Mucosa of stomach (tissue), 1 donor: ENCODE measurements around the gene BAZ1B.
"Not testable (repeated sequence)": the region's sequence is repeated elsewhere in the genome, so short reads cannot be mapped to it uniquely, and the experiment has no call there.

Source experiments
- H3K27me3 ChIP-seq: one replicate; pipeline ENCODE4 v1.7.0; 2013; ENCODE audit warnings: mild to moderate bottlenecking, low read length; ENCODE audit not compliant: control insufficient read depth, insufficient read depth
- H3K36me3 ChIP-seq: one replicate; pipeline ENCODE4 v1.7.0; 2013; ENCODE audit warnings: low read length; ENCODE audit not compliant: control insufficient read depth, insufficient read depth
- H3K4me1 ChIP-seq: one replicate; pipeline ENCODE4 v1.7.0; 2013; ENCODE audit warnings: mild to moderate bottlenecking, low read length; ENCODE audit not compliant: control insufficient read depth, insufficient read depth
- H3K4me3 ChIP-seq: one replicate; pipeline ENCODE4 v1.7.0; 2013; ENCODE audit warnings: low read length
- H3K9ac ChIP-seq: one replicate; pipeline ENCODE4 v1.7.0; 2013; ENCODE audit warnings: mild to moderate bottlenecking, low read length, moderate library complexity
- H3K9me3 ChIP-seq: one replicate; pipeline ENCODE4 v1.7.0; 2013; ENCODE audit warnings: mild to moderate bottlenecking, low read length, moderate library complexity; ENCODE audit not compliant: control insufficient read depth
- donor health status: Pancreatic carcinoma.

Gene BAZ1B

DNA sequence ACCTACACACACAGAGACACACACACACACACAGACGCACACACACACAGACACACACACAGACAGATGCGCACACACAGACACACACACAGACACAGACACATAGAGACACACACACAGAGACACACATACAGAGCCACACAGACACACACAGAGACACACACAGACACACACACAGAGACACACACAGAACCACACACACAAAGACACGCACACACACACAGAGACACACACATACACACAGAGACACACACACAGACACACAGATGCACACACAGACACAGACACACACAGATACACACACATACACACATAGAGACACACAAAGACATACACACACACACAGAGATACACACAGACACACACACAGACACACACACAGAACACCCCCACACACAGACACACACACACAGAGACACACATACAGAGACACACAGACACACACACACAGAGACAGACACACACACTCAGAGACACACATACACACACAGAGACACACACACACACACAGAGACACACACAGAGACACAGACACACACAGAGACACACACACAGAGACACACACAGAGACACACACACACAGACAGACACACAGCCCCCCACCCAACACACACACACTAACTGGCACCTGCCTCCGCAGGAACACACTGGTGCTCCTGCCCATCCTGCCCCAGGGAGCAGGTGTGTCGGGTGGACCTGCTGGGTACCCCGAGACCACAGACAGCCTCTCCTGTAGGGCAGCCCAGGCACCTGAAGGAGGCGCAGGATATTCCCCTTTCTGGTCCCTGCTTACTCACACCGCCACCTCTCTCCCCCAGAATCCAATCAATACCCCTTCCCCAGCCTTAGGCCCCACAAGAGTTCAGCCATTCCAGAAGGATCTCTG is 93.9 kb downstream of the BAZ1B start:
- Histone ChIP-seq H3K9ac (no peak overlapping the region), H3K4me3 (no peak overlapping the region), H3K27me3 (peaks cover 23% of the 10 kb centered on the region), H3K36me3 (no peaks in the 10 kb centered on the region), H3K4me1 (no peaks in the 10 kb centered on the region), H3K9me3 (no peaks in the 10 kb centered on the region)

DNA sequence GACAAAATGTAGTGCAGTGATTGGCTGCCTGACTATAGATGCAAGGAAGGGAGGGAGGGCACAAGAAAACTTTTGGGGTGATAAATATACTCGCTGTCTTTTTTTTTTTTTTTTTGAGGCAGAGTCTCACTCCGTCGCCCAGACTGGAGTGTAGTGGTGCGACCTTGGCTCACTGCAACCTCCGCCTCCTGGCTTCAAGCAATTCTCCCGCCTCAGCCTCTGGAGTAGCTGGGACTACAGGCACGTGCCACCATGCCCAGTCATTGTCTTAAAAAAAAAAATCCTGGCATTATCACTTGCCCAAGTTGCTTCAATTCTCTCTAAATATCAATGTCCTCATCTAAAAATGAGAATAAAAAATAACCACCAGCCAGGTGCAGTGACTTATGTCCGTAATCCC is 96.1 kb downstream of the BAZ1B start:
- no peak overlapping the region for H3K4me3 ChIP-seq
- no peaks in the 10 kb centered on the region for H3K4me1 ChIP-seq
- no peaks in the 10 kb centered on the region for H3K36me3 ChIP-seq
- no peaks in the 10 kb centered on the region for H3K9me3 ChIP-seq
- H3K9ac ChIP-seq: no peak overlapping the region
- H3K27me3 ChIP-seq: peaks cover 19% of the 10 kb centered on the region

DNA sequence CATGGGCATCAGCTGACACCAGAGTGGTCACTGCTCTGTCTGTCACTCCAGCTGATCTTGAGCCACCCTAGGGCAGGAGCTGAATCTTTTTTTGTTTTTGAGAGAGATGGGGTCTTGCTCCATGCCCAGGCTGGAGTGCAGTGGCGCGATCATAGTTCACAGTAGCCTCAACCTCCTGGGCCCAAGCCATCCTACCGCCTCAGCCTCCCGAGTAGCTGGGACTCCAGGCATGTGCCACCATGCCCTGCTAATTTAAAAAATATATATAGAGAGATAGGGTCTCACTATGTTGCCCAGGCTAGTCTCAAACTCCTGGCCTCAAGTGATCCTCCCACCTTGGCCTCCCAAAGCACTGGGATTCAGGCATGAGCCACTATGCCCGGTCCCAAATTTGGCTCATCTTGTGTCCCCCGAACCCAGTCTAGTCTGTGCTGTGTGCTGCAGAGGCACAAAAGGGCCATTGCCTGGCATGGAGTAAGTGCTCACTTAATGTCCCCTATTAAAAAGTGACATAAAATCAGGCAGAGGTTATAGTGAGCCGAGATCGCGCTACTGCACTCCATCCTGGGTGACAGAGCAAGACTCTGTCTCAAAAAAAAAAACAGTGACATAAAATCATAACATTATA is 96.6 kb downstream of the BAZ1B start:
- H3K9ac ChIP-seq: no peak overlapping the region
- no peaks in the 10 kb centered on the region for H3K4me1 ChIP-seq
- H3K4me3 ChIP-seq: no peak overlapping the region
- H3K27me3 ChIP-seq: peaks cover 19% of the 10 kb centered on the region
- H3K9me3 ChIP-seq: no peaks in the 10 kb centered on the region
- H3K36me3 ChIP-seq: no peaks in the 10 kb centered on the region

GRCh38 chr7:73424489-73424885 is 97.6 kb downstream of the BAZ1B start:
- H3K4me1 ChIP-seq: no peaks in the 10 kb centered on the region
- H3K27me3 ChIP-seq: peaks cover 19% of the 10 kb centered on the region
- H3K36me3 ChIP-seq: no peaks in the 10 kb centered on the region
- H3K9me3 ChIP-seq: no peaks in the 10 kb centered on the region
- H3K9ac ChIP-seq: no peak overlapping the region
- no peak overlapping the region for H3K4me3 ChIP-seq

DNA sequence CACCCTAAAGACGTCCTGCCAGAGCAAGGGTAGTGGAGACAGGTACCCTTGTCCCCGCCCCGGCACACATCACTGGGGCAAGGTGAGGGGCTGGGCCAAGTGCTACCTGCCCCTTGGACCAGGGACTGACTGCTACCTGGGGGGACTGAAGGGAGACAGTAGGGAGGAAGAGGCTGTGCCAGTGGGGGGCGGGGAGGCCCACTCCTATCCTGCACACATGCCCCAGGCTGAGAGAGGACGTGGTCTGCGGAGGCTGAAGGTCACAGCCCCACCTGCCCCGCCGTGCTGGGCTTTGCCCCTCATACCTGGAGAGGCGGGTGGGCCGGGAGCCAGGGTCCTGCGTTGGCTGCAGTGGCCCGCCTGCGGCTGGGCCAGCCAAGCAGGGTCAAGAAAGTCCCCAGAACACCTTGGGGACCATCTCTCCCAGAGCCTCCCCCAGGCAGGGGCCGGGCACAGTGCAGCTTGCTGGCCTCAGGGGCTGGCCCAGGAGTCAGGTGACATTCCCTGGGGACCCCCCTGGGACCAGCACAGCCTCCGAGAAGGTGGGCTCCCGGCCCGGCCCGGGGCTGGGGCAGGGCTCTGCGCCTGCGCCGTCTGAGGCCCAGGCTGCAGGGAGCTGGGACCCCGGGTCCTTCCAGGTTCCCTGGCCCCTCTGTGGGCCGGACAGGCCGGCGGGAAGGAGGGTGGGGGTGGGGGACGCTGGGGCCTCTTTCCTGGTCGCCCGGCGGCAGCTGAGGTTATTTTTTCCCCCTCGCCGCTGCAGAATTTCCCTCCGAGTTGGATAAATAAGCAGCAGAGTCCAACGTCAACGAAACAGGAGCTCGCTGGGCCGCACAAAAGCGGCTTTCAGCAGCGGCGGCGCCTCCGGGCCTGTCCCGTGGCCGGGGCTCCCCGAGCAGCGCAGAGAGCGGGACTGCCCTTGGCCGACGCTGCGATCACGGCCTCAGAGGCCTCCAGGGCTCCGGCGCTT is 98.3 kb downstream of the BAZ1B start:
- Histone ChIP-seq H3K4me1 (no peaks in the 10 kb centered on the region), H3K4me3 (no peak overlapping the region), H3K9me3 (no peaks in the 10 kb centered on the region), H3K27me3 (peaks cover 19% of the 10 kb centered on the region), H3K36me3 (no peaks in the 10 kb centered on the region), H3K9ac (no peak overlapping the region)

DNA sequence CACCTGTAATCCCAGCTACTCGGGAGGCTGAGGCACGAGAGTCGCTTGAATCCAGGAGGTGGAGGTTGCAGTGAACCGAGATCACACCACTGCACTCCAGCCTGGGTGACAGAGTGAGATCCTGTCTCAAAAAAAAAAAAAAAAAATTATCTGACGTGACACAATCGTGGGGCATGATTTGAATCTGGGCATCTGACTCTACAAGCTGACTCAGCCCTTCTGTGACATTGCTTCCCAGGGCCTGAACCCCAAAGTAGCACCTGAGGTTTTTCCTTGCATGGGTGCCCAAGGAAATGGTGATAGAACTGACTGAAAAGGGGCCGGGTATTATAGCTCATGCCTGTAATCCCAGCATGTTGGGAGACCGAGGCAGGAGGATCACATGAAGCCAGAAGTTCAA is 101.5 kb downstream of the BAZ1B start:
- H3K4me3 ChIP-seq, H3K4me1 ChIP-seq, H3K9me3 ChIP-seq, H3K36me3 ChIP-seq, H3K9ac ChIP-seq: not testable (repeated sequence)
- peaks cover 13% of the 10 kb centered on the region for H3K27me3 ChIP-seq

- not testable (repeated sequence) for H3K4me1 ChIP-seq, H3K36me3 ChIP-seq, H3K27me3 ChIP-seq, H3K9ac ChIP-seq, H3K4me3 ChIP-seq, H3K9me3 ChIP-seq
Observed at GRCh38 chr7:73420016-73420415, 102.1 kb downstream of the BAZ1B start.

DNA sequence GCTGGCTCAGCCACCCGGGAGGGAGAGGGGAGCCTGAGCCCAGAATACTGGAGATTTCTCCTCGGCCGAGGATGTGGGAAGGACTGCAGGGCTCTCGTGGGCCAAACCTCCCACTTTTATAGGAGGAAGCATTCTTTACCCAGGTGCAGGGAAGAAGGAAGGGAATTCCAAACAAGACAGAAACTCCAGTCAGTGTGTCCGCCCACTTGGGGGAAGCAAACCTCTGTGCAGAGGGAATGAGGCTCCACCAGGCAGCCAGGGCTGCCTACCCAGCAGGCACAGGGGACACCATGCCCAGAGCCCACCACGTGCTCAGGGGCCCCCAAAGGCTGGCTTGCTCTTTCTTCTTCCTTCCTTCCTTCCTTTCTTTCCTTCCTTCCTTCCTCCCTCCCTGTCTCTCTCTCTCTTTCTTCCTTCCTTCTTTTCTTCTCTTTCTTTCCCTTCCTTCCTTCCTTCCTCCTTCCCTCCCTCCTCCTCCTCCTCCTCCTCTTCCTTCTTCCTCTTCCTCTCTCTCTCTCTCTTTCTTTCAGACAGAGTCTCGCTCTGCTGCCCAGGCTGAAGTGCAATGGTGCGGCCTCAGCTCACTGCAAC is 103.9 kb downstream of the BAZ1B start:
- no peak overlapping the region for H3K4me3 ChIP-seq

DNA sequence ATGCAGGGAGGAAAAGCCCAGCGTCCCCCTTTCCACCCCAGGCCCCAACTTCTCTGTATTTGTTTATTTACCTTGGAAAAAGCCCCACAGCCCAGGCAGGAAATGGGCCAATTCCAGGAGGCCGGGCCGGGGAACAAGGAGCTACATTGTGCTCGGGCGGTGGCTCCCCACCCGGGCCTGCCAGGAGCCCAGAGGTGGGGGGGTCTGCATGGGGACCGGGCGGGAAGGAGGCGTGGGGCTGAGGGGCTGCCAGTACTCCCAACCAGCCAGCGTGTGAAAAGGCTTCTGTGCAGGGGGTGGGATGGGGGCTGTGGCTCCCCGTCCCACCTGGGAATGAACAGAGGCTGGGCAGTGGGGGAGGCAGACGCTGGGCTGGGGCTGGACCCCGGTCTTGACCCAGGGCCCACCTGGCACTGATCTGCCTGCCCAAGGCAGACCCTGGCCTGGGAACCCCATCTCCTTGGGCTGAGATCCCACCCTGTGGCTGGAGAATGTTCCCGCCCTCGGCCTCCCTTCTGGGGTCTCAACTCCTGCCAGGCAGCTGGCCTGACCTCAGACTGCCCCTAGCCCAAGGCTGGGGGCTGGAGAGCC is 111.5 kb downstream of the BAZ1B start:
- not testable (repeated sequence) for H3K36me3 ChIP-seq, H3K4me3 ChIP-seq, H3K27me3 ChIP-seq, H3K9ac ChIP-seq, H3K9me3 ChIP-seq, H3K4me1 ChIP-seq

More for the DNA sequence above, 103.9 kb downstream of the BAZ1B start:
- no peaks in the 10 kb centered on the region for H3K9me3 ChIP-seq
- H3K27me3 ChIP-seq: peaks cover under 1% of the 10 kb centered on the region
- H3K36me3 ChIP-seq: no peaks in the 10 kb centered on the region
- H3K9ac ChIP-seq: no peak overlapping the region
- H3K4me1 ChIP-seq: no peaks in the 10 kb centered on the region

DNA sequence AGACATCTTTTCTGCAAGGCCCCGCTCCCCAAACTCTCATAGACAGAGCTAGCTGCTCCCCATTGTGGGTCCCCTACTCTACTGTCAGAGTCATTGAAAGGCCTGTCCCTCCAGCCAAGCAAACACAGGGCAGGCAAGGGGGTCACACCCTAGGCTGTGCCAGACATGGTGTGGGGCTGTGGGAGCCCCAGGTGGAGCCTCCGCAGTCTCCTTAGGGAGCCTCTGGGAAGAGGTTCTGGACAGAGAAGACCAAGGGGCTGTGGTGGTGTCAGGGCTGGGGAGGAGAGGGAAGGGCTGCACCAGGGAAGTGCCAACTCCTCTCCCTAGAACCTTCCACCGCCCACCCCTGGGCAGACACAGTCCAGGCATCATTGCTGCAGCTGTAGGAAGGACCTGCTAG is 117.2 kb downstream of the BAZ1B start:
- not testable (repeated sequence) for H3K9ac ChIP-seq, H3K4me1 ChIP-seq, H3K27me3 ChIP-seq, H3K36me3 ChIP-seq, H3K9me3 ChIP-seq, H3K4me3 ChIP-seq

DNA sequence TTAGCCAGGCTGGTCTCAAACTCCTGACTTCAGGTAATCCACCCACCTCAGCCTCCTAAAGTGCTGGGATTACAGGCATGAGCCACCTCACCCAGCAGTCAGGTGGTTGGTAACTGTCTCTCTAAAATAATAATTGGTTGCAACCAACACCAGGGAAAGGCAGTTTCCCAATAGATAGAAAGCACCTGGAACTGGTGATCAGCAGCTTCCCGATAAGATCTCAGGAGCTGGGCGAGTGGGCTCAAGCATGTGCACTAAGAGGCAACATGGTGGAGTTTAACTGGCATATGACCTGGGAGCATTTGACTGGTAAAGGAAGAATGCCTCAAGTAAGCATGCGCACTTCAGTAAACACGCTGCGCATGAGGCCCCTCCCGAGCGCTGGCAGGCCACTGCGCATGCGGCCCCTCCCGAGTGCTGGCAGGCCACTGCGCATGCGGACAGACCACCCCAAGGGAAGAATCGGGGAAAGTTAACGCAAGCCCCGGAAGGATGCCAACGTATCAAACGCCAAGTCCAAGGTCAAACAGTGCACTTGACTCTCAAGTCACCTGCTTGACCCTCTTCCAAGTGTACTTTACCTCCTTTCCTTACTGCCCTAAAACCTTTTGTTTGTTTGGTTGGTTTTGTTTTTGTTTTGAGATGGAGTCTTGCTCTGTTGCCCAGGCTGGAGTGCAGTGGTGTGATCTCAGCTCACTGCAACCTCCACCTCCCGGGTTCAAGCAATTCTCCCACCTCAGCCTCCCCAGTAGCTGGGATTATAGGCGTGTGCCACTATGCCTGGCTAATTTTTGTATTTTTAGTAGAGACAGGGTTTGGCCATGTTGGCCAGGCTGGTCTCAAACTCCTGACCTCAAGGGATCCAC is 122.7 kb downstream of the BAZ1B start:
- H3K9ac ChIP-seq, H3K27me3 ChIP-seq, H3K4me1 ChIP-seq, H3K9me3 ChIP-seq, H3K4me3 ChIP-seq, H3K36me3 ChIP-seq: not testable (repeated sequence)
